Activated T-helper 1 cell treated with anti-CD3 and anti-CD28 coated beads, Interleukin-2, amount 50 U/mL, for 16 hours (primary cell): ENCODE measurements around the gene SLC6A8.

Source experiments
- DNase-seq, 2 donors: peaks; one replicate each; pipeline ENCODE4 v3.0.0-alpha.2; 2020; ENCODE audit warnings: low read depth in 1 of 2, low spot score in 1 of 2

Gene SLC6A8

GRCh38 chrX:153648358-153649177, 39.2 kb upstream of the SLC6A8 start:
- DNase-seq, result no peak

- DNase-seq, result no peak
Observed at GRCh38 chrX:153649178-153649914, 38.4 kb upstream of the SLC6A8 start.

- no peak for DNase-seq
Observed at GRCh38 chrX:153649915-153650782, 37.6 kb upstream of the SLC6A8 start.

GRCh38 chrX:153650959-153651358, 36.8 kb upstream of the SLC6A8 start:
- no peak for DNase-seq

- no peak for DNase-seq
Observed at GRCh38 chrX:153651540-153652079, 36.1 kb upstream of the SLC6A8 start.

GRCh38 chrX:153653556-153653955, 34.2 kb upstream of the SLC6A8 start:
- no peak for DNase-seq

GRCh38 chrX:153657161-153657560, 30.6 kb upstream of the SLC6A8 start:
- DNase-seq, result no peak

GRCh38 chrX:153659268-153659667, 28.5 kb upstream of the SLC6A8 start:
- no peak for DNase-seq

GRCh38 chrX:153662266-153662665, 25.5 kb upstream of the SLC6A8 start:
- DNase-seq, result peak; percentile 29 to 33

- no peak for DNase-seq
Observed at GRCh38 chrX:153665726-153666306, 21.9 kb upstream of the SLC6A8 start.

- DNase-seq, result no peak
Observed at GRCh38 chrX:153667281-153667955, 20.3 kb upstream of the SLC6A8 start.

GRCh38 chrX:153667956-153668396, 19.8 kb upstream of the SLC6A8 start:
- peak; percentile 67 to 68 for DNase-seq

- DNase-seq, result no peak
Observed at GRCh38 chrX:153668423-153669173, 19.1 kb upstream of the SLC6A8 start.

- peak; percentile 13 to 31 for DNase-seq
Observed at GRCh38 chrX:153669174-153669890, 18.4 kb upstream of the SLC6A8 start.

GRCh38 chrX:153669901-153670731, 17.6 kb upstream of the SLC6A8 start:
- DNase-seq, result no peak

- DNase-seq, result no peak
Observed at GRCh38 chrX:153670748-153671588, 16.8 kb upstream of the SLC6A8 start.
